GM18520 (cell line): ENCODE measurements around the gene MTRR.

Experiments used
- ATAC-seq: cut with Tn5 transposase; IDR thresholded peaks from one replicate; pipeline ENCODE4 v1.9.1; 2021; ENCODE audit not compliant: unreplicated experiment

The MTRR gene

GRCh38 chr5:7856855-7857254, 12.1 kb upstream of the MTRR start:
- no peak for ATAC-seq

GRCh38 chr5:7857361-7857760, 11.6 kb upstream of the MTRR start:
- ATAC-seq, result no peak

- ATAC-seq, result no peak
Observed at GRCh38 chr5:7857926-7858632, 10.9 kb upstream of the MTRR start.

- ATAC-seq, result no peak
Observed at GRCh38 chr5:7866196-7866595, 2.8 kb upstream of the MTRR start.

GRCh38 chr5:7867260-7867659, 1.7 kb upstream of the MTRR start:
- ATAC-seq, result no peak

GRCh38 chr5:7868427-7868772, 548 bp upstream of the MTRR start:
- ATAC-seq, result no peak

GRCh38 chr5:7869474-7870136, 657 bp downstream of the MTRR start:
- no peak for ATAC-seq

GRCh38 chr5:7871653-7872052, 2.7 kb downstream of the MTRR start:
- peak; percentile 20 for ATAC-seq

GRCh38 chr5:7872517-7873130, 3.7 kb downstream of the MTRR start:
- ATAC-seq, result no peak

- ATAC-seq, result no peak
Observed at GRCh38 chr5:7873216-7873615, 4.3 kb downstream of the MTRR start.

- ATAC-seq, result no peak
Observed at GRCh38 chr5:7874639-7875038, 5.7 kb downstream of the MTRR start.

- ATAC-seq, result no peak
Observed at GRCh38 chr5:7875151-7875550, 6.2 kb downstream of the MTRR start.

GRCh38 chr5:7876867-7877266, 7.9 kb downstream of the MTRR start:
- peak; percentile 39 for ATAC-seq

GRCh38 chr5:7877851-7878250, 8.9 kb downstream of the MTRR start:
- no peak for ATAC-seq

GRCh38 chr5:7878381-7878873, 9.5 kb downstream of the MTRR start:
- ATAC-seq, result peak; percentile 96

- no peak for ATAC-seq
Observed at GRCh38 chr5:7881091-7881490, 12.1 kb downstream of the MTRR start.

GRCh38 chr5:7881816-7882215, 12.9 kb downstream of the MTRR start:
- no peak for ATAC-seq

GRCh38 chr5:7882926-7883325, 14.0 kb downstream of the MTRR start:
- ATAC-seq, result no peak

GRCh38 chr5:7884491-7885267, 15.7 kb downstream of the MTRR start:
- ATAC-seq, result no peak

- ATAC-seq, result peak; percentile 63
Observed at GRCh38 chr5:7886849-7887475, 18.0 kb downstream of the MTRR start.

- no peak for ATAC-seq
Observed at GRCh38 chr5:7888901-7889300, 20.0 kb downstream of the MTRR start.
